Body of pancreas (tissue), 4 donors: ENCODE measurements around the gene HNRNPL.
"Not testable (repeated sequence)": the region's sequence is repeated elsewhere in the genome, so short reads cannot be mapped to it uniquely, and the experiment has no call there.

Experiments
- CTCF ChIP-seq, 7 experiments: fragments of 450-650 bp in 4 of 7; fragments of 200-600 bp in 3 of 7; sonication (generic) in 3 of 7; IDR thresholded peaks; one replicate each; pipeline ENCODE4 v1.5.1; 2016 to 2019; ENCODE audit warnings: antibody characterized with exemption in 7 of 7
- POLR2A ChIP-seq, 3 donors: fragments of 450-650 bp; IDR thresholded peaks; one replicate each; pipeline ENCODE4 v1.6.1; 2016; ENCODE audit warnings: antibody characterized with exemption in 3 of 3, mild to moderate bottlenecking in 2 of 3

DNA sequence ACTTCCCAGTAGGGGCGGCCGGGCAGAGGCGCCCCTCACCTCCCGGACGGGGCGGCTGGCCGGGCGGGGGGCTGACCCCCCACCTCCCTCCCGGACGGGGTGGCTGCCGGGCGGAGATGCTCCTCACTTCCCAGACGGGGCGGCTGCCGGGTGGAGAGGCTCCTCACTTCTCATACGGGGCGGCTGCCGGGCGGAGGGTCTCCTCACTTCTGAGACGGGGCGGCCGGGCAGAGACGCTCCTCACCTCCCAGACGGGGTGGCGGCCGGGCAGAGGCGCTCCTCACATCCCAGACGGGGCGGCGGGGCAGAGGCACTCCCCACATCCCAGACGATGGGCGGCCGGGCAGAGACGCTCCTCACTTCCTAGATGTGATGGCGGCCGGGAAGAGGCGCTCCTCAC, 6.0 kb upstream of the HNRNPL start:
- not testable (repeated sequence) for TF ChIP-seq CTCF, POLR2A (IDR thresholded peaks at IDR 0.05)
